PC-3 (cell line): ENCODE measurements around the gene NRXN2. TPM values are rescaled to one million over a fixed set of nuclear protein-coding genes. Genes with fewer than 3 reads are reported as not detected.

ENCODE experiments used
- ATAC-seq: fragments of 200-7000 bp; cut with Tn5 transposase; 2 replicates; pipeline ENCODE4 v1.9.1; 2020; ENCODE audit warnings: mild to moderate bottlenecking, moderate library complexity
- BruUV-seq: library from RNA; stranded (reverse); fragments of 400-500 nt; replicated peaks from 2 replicates; lab custom pipeline; 2021; lab: Mats Ljungman, UMichigan
- CTCF ChIA-PET: fragments of 300-600 bp; sonication (Branson Sonifier 250); formaldehyde crosslinking; loops from one replicate; lab custom pipeline; 2022; ENCODE audit warnings: antibody characterized with exemption; lab: Charles Lee
- POLR2A ChIA-PET: fragments of 300-600 bp; sonication (Branson Sonifier 250); formaldehyde crosslinking; loops from one replicate; lab custom pipeline; 2022; ENCODE audit warnings: antibody characterized with exemption; ENCODE audit not compliant: unreplicated experiment; lab: Charles Lee
- DNase-seq: peaks from one replicate; pipeline ENCODE4 v3.0.0-alpha.2; 2015
- H2AFZ ChIP-seq: fragments of 300-600 bp; sonication (generic); 2 replicates; pipeline ENCODE4 v1.6.0; 2016; ENCODE audit warnings: antibody characterized with exemption, low read length
- H3F3A ChIP-seq: fragments of 300-600 bp; sonication (generic); one replicate; pipeline ENCODE4 v1.6.0; 2017; ENCODE audit warnings: antibody characterized with exemption, low read length, control low read depth, mild to moderate bottlenecking; ENCODE audit not compliant: unreplicated experiment
- H3K27ac ChIP-seq: fragments of 300-600 bp; sonication (generic); 2 replicates; pipeline ENCODE4 v1.5.1; 2016; ENCODE audit warnings: mild to moderate bottlenecking, low read length
- H3K27me3 ChIP-seq: fragments of 300-600 bp; sonication (generic); 2 replicates; pipeline ENCODE4 v1.6.1; 2016; ENCODE audit warnings: low read length, mixed read lengths
- H3K36me3 ChIP-seq: fragments of 300-600 bp; sonication (generic); 2 replicates; pipeline ENCODE4 v1.6.1; 2016; ENCODE audit warnings: low read depth, mixed run types, low read length, mixed read lengths
- H3K4me1 ChIP-seq: fragments of 300-600 bp; sonication (generic); 2 replicates; pipeline ENCODE4 v1.5.1; 2016; ENCODE audit warnings: low read length; ENCODE audit not compliant: insufficient read depth
- H3K4me2 ChIP-seq: fragments of 300-600 bp; sonication (generic); 2 replicates; pipeline ENCODE4 v1.6.0; 2016; ENCODE audit warnings: low read length
- H3K4me3 ChIP-seq: fragments of 300-600 bp; sonication (generic); 2 replicates; pipeline ENCODE4 v1.5.1; 2016; ENCODE audit warnings: mild to moderate bottlenecking, low read length, mixed read lengths
- H3K79me2 ChIP-seq: fragments of 300-600 bp; sonication (generic); 2 replicates; pipeline ENCODE4 v1.6.1; 2017; ENCODE audit warnings: low read length, mixed read lengths
- H3K9ac ChIP-seq: fragments of 300-600 bp; sonication (generic); 2 replicates; pipeline ENCODE4 v1.6.0; 2016; ENCODE audit warnings: mild to moderate bottlenecking, low read length
- H3K9me2 ChIP-seq: fragments of 300-600 bp; sonication (generic); replicated peaks from 2 replicates; pipeline ENCODE4 v1.6.1; 2016; ENCODE audit warnings: mixed run types, low read length, mixed read lengths
- H3K9me3 ChIP-seq: fragments of 300-600 bp; sonication (generic); 2 replicates; pipeline ENCODE4 v1.6.1; 2016; ENCODE audit warnings: low read length, mixed read lengths
- H4K20me1 ChIP-seq: fragments of 300-600 bp; sonication (generic); 2 replicates; pipeline ENCODE4 v1.6.1; 2016; ENCODE audit warnings: low read length, mixed read lengths
- EZH2 ChIP-seq: fragments of 300-600 bp; sonication (generic); IDR thresholded peaks from one replicate; pipeline ENCODE4 v1.6.1; 2017; ENCODE audit warnings: antibody characterized with exemption, mild to moderate bottlenecking, low read length; ENCODE audit not compliant: unreplicated experiment
- EZH2phosphoT487 ChIP-seq: fragments of 300-600 bp; sonication (generic); IDR thresholded peaks from 2 replicates; pipeline ENCODE4 v1.6.1; 2018; ENCODE audit warnings: mild to moderate bottlenecking, antibody characterized with exemption, low read length, borderline replicate concordance
- intact Hi-C: fragments of 100-400 bp; cut with micrococcal nuclease; formaldehyde crosslinking; loops from 2 replicates; pipeline ENCODE4 v1.9.0; 2023
- total RNA-seq: library from RNA; depleted of rRNA; stranded (reverse); fragments of >200 nt; gene quantifications from 2 replicates; pipeline ENCODE4 v1.2.3, GENCODE V29; 2014
- TF ChIP-seq, protein P1 (sequence below): fragments of 300-600 bp; sonication (generic); conservative IDR thresholded peaks from 2 replicates; pipeline ENCODE4 v1.5.1; 2017; ENCODE audit warnings: antibody characterized with exemption, low read depth, mild to moderate bottlenecking, low read length

Gene NRXN2
- total RNA-seq, 1 experiment from 2014 or later, result not detected

DNA sequence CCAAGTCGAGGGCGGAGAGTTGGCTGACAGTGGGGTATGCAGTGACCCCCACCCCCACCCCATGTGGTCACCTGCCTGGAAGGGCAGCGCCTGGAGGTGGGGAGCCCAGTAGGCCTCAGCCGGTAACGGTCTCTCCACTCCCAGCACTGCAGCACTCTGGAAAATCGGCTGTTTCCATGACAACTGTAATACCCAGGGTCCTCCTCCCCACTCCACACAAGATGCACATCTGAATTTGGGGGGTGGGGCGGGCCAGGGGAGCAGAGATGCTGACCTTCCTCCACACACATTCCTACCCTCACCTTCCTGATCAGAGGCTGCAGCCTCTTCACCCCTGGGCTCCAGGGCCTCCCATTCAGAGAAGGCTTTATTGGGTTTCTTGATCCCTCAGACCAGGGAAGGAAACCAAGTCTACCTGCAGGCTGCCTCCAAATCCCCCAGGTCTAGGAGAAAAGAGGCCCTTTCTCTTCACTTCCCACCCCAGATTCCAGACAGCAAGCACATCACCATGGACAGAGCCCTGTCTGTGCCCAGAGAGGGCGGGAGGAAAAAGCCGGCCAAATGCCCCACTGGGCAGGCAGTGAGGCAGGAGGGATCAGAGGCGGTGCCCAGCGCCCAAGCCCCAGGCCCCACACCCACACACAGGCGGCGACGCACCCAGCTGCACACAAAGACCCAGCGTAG is 85.5 kb downstream of the NRXN2 start:
- CTCF ChIA-PET, result no interaction called here
- Histone ChIP-seq H3K9me2 (no peaks in the 10 kb centered on the region), H3K79me2 (no peaks in the 10 kb centered on the region), H4K20me1 (no peaks in the 10 kb centered on the region), H3K4me1 (no peaks in the 10 kb centered on the region), H3K4me3 (no peak overlapping the region), H3F3A (no peaks in the 10 kb centered on the region), H3K9ac (no peak overlapping the region), H3K27ac (no peak overlapping the region), H3K36me3 (no peaks in the 10 kb centered on the region), H2AFZ (no peak overlapping the region), H3K9me3 (no peaks in the 10 kb centered on the region), H3K27me3 (peaks cover 38% of the 10 kb centered on the region), H3K4me2 (no peak overlapping the region)
- POLR2A ChIA-PET, result no interaction called here
- no peak for ATAC-seq
- intact Hi-C loops, result no loop called here
- TF ChIP-seq EZH2, result no peak
- TF ChIP-seq, protein P1, sequence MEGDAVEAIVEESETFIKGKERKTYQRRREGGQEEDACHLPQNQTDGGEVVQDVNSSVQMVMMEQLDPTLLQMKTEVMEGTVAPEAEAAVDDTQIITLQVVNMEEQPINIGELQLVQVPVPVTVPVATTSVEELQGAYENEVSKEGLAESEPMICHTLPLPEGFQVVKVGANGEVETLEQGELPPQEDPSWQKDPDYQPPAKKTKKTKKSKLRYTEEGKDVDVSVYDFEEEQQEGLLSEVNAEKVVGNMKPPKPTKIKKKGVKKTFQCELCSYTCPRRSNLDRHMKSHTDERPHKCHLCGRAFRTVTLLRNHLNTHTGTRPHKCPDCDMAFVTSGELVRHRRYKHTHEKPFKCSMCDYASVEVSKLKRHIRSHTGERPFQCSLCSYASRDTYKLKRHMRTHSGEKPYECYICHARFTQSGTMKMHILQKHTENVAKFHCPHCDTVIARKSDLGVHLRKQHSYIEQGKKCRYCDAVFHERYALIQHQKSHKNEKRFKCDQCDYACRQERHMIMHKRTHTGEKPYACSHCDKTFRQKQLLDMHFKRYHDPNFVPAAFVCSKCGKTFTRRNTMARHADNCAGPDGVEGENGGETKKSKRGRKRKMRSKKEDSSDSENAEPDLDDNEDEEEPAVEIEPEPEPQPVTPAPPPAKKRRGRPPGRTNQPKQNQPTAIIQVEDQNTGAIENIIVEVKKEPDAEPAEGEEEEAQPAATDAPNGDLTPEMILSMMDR, result no peak
- TF ChIP-seq EZH2phosphoT487, result no peak
- DNase-seq, result no peak
- no TSS peak for BruUV-seq

DNA sequence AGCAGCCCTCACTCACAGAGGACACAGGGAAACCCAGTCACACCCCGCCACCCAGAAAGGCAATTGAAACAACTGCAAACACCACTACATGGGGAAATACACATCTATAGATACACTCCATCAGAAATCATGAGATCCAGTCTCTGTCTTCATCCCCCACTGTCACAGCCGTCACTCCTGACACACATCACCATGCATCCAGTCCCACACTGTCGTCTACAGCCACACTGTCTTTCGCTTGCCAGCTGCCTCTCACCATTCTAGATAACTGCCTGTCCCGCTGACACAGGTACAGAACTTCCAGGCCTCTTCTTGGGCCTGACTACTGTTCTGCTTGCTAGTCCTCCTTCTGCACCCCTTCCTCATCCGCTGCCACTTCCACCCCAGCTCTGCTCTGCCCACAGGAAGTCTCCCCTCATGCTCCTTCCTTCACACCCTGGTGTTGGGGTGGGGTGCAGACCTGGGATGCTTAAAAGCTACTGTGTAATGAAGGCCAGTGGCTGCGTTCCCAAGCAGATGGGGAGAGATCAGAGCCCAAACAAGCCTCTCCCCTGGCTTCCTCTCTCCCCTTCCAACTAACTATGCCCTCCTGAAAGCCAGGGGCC is 89.3 kb downstream of the NRXN2 start:
- intact Hi-C loops, result no loop called here
- H4K20me1 ChIP-seq, result no peaks in the 10 kb centered on the region
- CTCF ChIA-PET, result no interaction called here

More for the DNA sequence above, 89.3 kb downstream of the NRXN2 start:
- no peak overlapping the region for H3K27ac ChIP-seq
- no peaks in the 10 kb centered on the region for H3K4me1 ChIP-seq
- H3K27me3 ChIP-seq, result peaks cover 19% of the 10 kb centered on the region
- no peaks in the 10 kb centered on the region for H3K79me2 ChIP-seq
- no peak overlapping the region for H2AFZ ChIP-seq
- no peaks in the 10 kb centered on the region for H3K9me2 ChIP-seq
- H3K4me2 ChIP-seq, result no peak overlapping the region
- ATAC-seq, result no peak
- H3F3A ChIP-seq, result no peaks in the 10 kb centered on the region
- no peaks in the 10 kb centered on the region for H3K9me3 ChIP-seq
- TF ChIP-seq EZH2phosphoT487 (no peak), EZH2 (no peak)
- TF ChIP-seq, protein P1, result no peak
- no peak overlapping the region for H3K9ac ChIP-seq
- POLR2A ChIA-PET, result no interaction called here
- no peak for DNase-seq
- H3K36me3 ChIP-seq, result no peaks in the 10 kb centered on the region
- H3K4me3 ChIP-seq, result no peak overlapping the region
- no TSS peak for BruUV-seq
